AG04450 (cell line): Measurements from ENCODE around the gene LILRB4. TPM values are rescaled to one million over a fixed set of nuclear protein-coding genes. Genes with fewer than 3 reads are reported as not detected.
"Not testable (repeated sequence)": the region's sequence is repeated elsewhere in the genome, so short reads cannot be mapped to it uniquely, and the experiment has no call there.

Experiments
- CTCF ChIA-PET: fragments of 300-600, 350-600 bp; formaldehyde crosslinking; extraction: SDS; loops from one replicate; lab custom pipeline; 2022; ENCODE audit warnings: antibody characterized with exemption, inconsistent platforms; lab: Charles Lee
- POLR2A ChIA-PET: fragments of 350-600 bp; formaldehyde crosslinking; extraction: SDS; loops from one replicate; lab custom pipeline; 2021; ENCODE audit warnings: antibody characterized with exemption, inconsistent platforms; lab: Yijun Ruan, JAX
- DNase-seq: peaks from one replicate; pipeline ENCODE4 v3.0.0-alpha.2; 2011; ENCODE audit warnings: low read depth, low spot score
- H3K27ac ChIP-seq: one replicate; pipeline ENCODE4 v1.5.1; 2012; ENCODE audit warnings: low read depth, low read length, control low read depth
- H3K27me3 ChIP-seq: one replicate; pipeline ENCODE4 v1.6.0; 2012; ENCODE audit warnings: low read length; ENCODE audit not compliant: control insufficient read depth, insufficient read depth
- H3K4me3 ChIP-seq: 2 replicates; pipeline ENCODE4 v1.5.1; 2011; ENCODE audit warnings: mild to moderate bottlenecking, low read depth, low read length, control low read depth
- H3K9me3 ChIP-seq: 2 replicates; pipeline ENCODE4 v1.5.1; 2012; ENCODE audit warnings: low read length; ENCODE audit not compliant: control insufficient read depth, insufficient read depth
- CTCF ChIP-seq: IDR thresholded peaks from 2 replicates; pipeline ENCODE4 v1.5.1; 2011; ENCODE audit warnings: low read depth, low read length, control low read depth, inconsistent platforms
- polyA plus RNA-seq: library from polyadenylated mRNA; depleted of rRNA; stranded (reverse); fragments of >200 nt; gene quantifications from 2 replicates; pipeline ENCODE4 v1.2.3, GENCODE V29; 2011

The LILRB4 gene
- polyA plus RNA-seq, 1 experiment = 0.06 TPM

- no peak for TF ChIP-seq CTCF
- no peak overlapping the region for H3K27ac ChIP-seq
- POLR2A ChIA-PET = no interaction called here
- peaks cover 18% of the 10 kb centered on the region for H3K9me3 ChIP-seq
- CTCF ChIA-PET = no interaction called here
- no peaks in the 10 kb centered on the region for H3K27me3 ChIP-seq
- H3K4me3 ChIP-seq = no peak overlapping the region
- no peak for DNase-seq
Observed at GRCh38 chr19:54691582-54692297, 29.0 kb downstream of the LILRB4 start.

- no peaks in the 10 kb centered on the region for H3K27me3 ChIP-seq
- no peak overlapping the region for H3K4me3 ChIP-seq
- TF ChIP-seq CTCF = no peak
- CTCF ChIA-PET = no interaction called here
- H3K9me3 ChIP-seq = peaks cover 22% of the 10 kb centered on the region
- POLR2A ChIA-PET = no interaction called here
- no peak for DNase-seq
- no peak overlapping the region for H3K27ac ChIP-seq
Observed at GRCh38 chr19:54692298-54692615, 29.5 kb downstream of the LILRB4 start.

- no peak overlapping the region for H3K4me3 ChIP-seq
- DNase-seq = no peak
- CTCF ChIA-PET = no interaction called here
- POLR2A ChIA-PET = no interaction called here
- no peaks in the 10 kb centered on the region for H3K27me3 ChIP-seq
- no peak for TF ChIP-seq CTCF
- no peak overlapping the region for H3K27ac ChIP-seq
- peaks cover 37% of the 10 kb centered on the region for H3K9me3 ChIP-seq
Observed at GRCh38 chr19:54694648-54695047, 31.9 kb downstream of the LILRB4 start.

- Histone ChIP-seq H3K4me3 (no peak overlapping the region), H3K27me3 (no peaks in the 10 kb centered on the region), H3K9me3 (peaks cover 49% of the 10 kb centered on the region), H3K27ac (no peak overlapping the region)
- TF ChIP-seq CTCF = no peak
- DNase-seq = no peak
- CTCF ChIA-PET = no interaction called here
- POLR2A ChIA-PET = no interaction called here
Observed at GRCh38 chr19:54696117-54696548, 33.3 kb downstream of the LILRB4 start.

- no peaks in the 10 kb centered on the region for H3K27me3 ChIP-seq
- H3K4me3 ChIP-seq = no peak overlapping the region
- no peak overlapping the region for H3K27ac ChIP-seq
- ChIA-PET CTCF (no interaction called here), POLR2A (no interaction called here)
- no peak for DNase-seq
- no peak for TF ChIP-seq CTCF
- H3K9me3 ChIP-seq = peaks cover 47% of the 10 kb centered on the region
Observed at GRCh38 chr19:54696766-54697165, 34.0 kb downstream of the LILRB4 start.

GRCh38 chr19:54697716-54698115 lies 34.9 kb downstream of the LILRB4 start:
- H3K9me3 ChIP-seq = peaks cover 46% of the 10 kb centered on the region
- CTCF ChIA-PET, POLR2A ChIA-PET, H3K27ac ChIP-seq, H3K4me3 ChIP-seq, DNase-seq, H3K27me3 ChIP-seq: not testable (repeated sequence)
